ENCODE results near the gene PPP1R16B.

The PPP1R16B gene

GRCh38 chr20:38766071-38766470 lies 39.4 kb upstream of the PPP1R16B start:
- no peak for TF ChIP-seq CTCF (conservative IDR thresholded peaks at IDR 0.05)
- no peak for TF ChIP-seq ZFX (IDR thresholded peaks at IDR 0.05)
- H3K27ac ChIP-seq, result no peak overlapping the region

GRCh38 chr20:38769376-38770295 lies 35.9 kb upstream of the PPP1R16B start:
- no peak overlapping the region for H3K27ac ChIP-seq
- no peak for TF ChIP-seq ZFX (IDR thresholded peaks at IDR 0.05)

- no peak for TF ChIP-seq CTCF (conservative IDR thresholded peaks at IDR 0.05)
- TF ChIP-seq ZFX (IDR thresholded peaks at IDR 0.05), result no peak
- H3K27ac ChIP-seq, result no peak overlapping the region
Observed at GRCh38 chr20:38770546-38770945, 35.0 kb upstream of the PPP1R16B start.

DNA sequence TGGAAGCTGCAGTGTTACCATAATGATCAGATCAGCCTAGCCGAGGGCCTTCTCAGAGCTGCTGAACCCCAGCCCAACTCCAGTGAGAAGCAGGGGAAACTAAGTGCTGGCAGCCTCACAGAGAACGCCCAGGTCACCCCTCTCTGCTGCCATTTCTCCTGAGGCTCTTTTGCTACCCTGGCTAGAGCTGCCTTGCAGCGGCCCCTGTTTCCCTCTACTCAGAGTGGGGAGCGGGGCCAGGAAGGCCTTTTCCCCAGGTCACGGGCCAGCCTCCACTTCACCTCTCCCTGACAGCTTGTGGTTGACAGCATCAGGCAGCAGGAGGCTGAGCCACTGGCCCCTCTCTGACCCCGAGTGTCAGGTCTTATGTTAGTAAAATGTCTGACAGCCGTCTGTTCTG lies 34.5 kb upstream of the PPP1R16B start:
- no peak overlapping the region for H3K27ac ChIP-seq
- TF ChIP-seq CTCF (conservative IDR thresholded peaks at IDR 0.05) (no peak), ZFX (IDR thresholded peaks at IDR 0.05) (no peak)

DNA sequence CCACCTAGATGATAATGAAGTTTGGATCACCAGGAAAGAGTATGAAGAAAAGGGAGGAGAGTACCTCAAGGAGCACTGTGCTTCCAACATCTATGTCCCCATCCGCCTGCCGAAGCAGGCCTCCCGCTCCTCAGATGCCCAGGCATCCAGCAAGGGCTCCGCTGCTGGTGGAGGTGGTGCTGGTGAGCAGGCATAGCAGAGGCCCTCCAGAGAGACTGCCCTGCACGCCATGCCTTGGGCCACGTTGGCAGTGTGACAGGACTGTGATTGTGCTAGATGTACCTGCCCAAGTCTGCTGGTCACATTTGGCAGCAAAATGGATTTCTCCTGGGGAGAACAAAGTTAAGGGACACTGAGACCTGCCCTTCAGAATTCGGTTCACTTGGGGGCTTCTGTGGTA lies 33.9 kb upstream of the PPP1R16B start:
- TF ChIP-seq CTCF (conservative IDR thresholded peaks at IDR 0.05) (no peak), ZFX (IDR thresholded peaks at IDR 0.05) (no peak)

GRCh38 chr20:38774167-38774566 lies 31.3 kb upstream of the PPP1R16B start:
- TF ChIP-seq CTCF (conservative IDR thresholded peaks at IDR 0.05) (no peak), ZFX (IDR thresholded peaks at IDR 0.05) (no peak)

More for the DNA sequence above, 33.9 kb upstream of the PPP1R16B start:
- no peak overlapping the region for H3K27ac ChIP-seq

DNA sequence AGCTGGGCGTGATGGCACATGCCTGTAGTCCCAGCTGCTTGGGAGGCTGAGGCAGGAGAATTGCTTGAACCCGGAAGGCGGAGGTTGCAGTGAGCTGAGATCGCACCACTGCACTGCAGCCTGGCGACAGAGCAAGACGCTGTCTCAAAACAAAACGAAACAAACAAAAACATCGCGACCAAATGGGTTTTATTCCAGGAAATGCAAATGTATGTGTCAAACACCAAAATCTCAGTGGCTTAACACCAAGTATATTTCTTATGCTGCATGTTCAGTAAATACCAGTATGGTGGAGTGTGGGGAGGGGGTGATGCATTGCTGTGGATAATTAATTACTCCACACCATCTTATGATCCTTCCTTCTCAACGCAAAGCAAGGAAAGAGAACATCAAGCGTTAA lies 29.1 kb upstream of the PPP1R16B start:
- H3K27ac ChIP-seq, result no peak overlapping the region
- TF ChIP-seq ZFX (IDR thresholded peaks at IDR 0.05) (no peak), CTCF (conservative IDR thresholded peaks at IDR 0.05) (no peak)

More at GRCh38 chr20:38774167-38774566, 31.3 kb upstream of the PPP1R16B start:
- no peak overlapping the region for H3K27ac ChIP-seq

All from C4-2B (cell line).